ES-I3 (cell line): ENCODE results near the gene IGF2BP1.
A peak's percentile ranks its signal among the peaks of the same experiment; 100 is the strongest.

Experiments
- H3K36me3 ChIP-seq: 2 replicates; pipeline ENCODE4 v1.6.1; 2013; ENCODE audit warnings: mild to moderate bottlenecking, low read length, control low read depth, moderate library complexity; ENCODE audit not compliant: insufficient read depth
- H3K4me1 ChIP-seq: 2 replicates; pipeline ENCODE4 v1.6.1; 2013; ENCODE audit warnings: mild to moderate bottlenecking, control low read depth, low read length; ENCODE audit not compliant: insufficient read depth
- H3K9ac ChIP-seq: 2 replicates; pipeline ENCODE4 v1.6.1; 2013; ENCODE audit warnings: low read depth, mild to moderate bottlenecking, low read length, moderate library complexity
- H3K9me3 ChIP-seq: 2 replicates; pipeline ENCODE4 v1.6.1; 2013; ENCODE audit warnings: mild to moderate bottlenecking, low read length, moderate library complexity; ENCODE audit not compliant: control insufficient read depth, insufficient read depth

The IGF2BP1 gene

GRCh38 chr17:48990882-48991357, 6.3 kb upstream of the IGF2BP1 start:
- Histone ChIP-seq H3K36me3 (no peaks in the 10 kb centered on the region), H3K9ac (peak overlapping the region; percentile 28), H3K9me3 (no peaks in the 10 kb centered on the region), H3K4me1 (peaks cover 33% of the 10 kb centered on the region)

DNA sequence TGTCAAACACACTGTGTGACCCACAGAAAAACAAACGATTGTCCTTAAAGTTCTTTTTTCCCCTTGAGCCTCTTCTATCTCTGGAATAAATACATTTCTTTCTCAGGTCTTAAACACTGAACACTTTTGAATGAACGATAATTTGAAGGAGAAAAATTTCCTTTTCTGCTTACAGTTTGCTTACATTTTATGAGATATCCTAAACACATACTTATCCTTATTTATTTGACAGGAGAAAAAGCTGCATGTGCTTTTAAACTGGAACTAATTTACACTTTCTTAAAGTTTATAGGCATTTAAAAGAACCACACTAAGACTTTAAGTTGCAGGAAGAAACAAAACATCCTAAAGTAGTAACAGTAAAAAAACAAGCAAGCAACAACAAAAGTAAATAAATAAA, 4.7 kb upstream of the IGF2BP1 start:
- Histone ChIP-seq H3K9me3 (no peaks in the 10 kb centered on the region), H3K4me1 (peaks cover 33% of the 10 kb centered on the region), H3K9ac (no peak overlapping the region), H3K36me3 (no peaks in the 10 kb centered on the region)

- no peak overlapping the region for H3K9ac ChIP-seq
- peaks cover 33% of the 10 kb centered on the region for H3K4me1 ChIP-seq
- no peaks in the 10 kb centered on the region for H3K9me3 ChIP-seq
- no peaks in the 10 kb centered on the region for H3K36me3 ChIP-seq
These were observed 3.9 kb upstream of the IGF2BP1 start for GRCh38 chr17:48993305-48993704.

DNA sequence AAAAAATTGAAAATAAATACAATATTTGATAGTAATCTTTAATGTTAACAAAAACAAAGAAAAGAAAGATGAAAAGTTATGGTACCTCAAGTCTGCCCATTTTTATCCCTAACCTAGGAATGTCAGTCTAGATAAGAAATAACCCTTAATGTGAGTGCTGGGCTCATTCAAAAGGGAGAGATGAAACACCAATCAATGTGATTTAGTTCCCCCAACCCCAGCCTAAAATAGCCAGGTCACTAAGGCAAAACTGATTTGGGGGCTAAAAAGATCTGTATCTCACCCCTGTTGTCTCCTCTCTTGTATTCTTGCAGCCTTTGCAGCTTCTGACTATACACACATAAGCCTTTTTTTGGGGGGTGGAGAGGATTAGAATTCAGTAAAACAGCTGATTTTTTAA, 3.2 kb upstream of the IGF2BP1 start:
- Histone ChIP-seq H3K4me1 (peaks cover 33% of the 10 kb centered on the region), H3K9me3 (no peaks in the 10 kb centered on the region), H3K36me3 (no peaks in the 10 kb centered on the region), H3K9ac (peak overlapping the region; percentile 92; the same call in 1 of the 2 replicates)

- Histone ChIP-seq H3K4me1 (peaks cover 33% of the 10 kb centered on the region), H3K9ac (peak overlapping the region; percentile 92)
These were observed 2.5 kb upstream of the IGF2BP1 start for GRCh38 chr17:48994549-48995303.

DNA sequence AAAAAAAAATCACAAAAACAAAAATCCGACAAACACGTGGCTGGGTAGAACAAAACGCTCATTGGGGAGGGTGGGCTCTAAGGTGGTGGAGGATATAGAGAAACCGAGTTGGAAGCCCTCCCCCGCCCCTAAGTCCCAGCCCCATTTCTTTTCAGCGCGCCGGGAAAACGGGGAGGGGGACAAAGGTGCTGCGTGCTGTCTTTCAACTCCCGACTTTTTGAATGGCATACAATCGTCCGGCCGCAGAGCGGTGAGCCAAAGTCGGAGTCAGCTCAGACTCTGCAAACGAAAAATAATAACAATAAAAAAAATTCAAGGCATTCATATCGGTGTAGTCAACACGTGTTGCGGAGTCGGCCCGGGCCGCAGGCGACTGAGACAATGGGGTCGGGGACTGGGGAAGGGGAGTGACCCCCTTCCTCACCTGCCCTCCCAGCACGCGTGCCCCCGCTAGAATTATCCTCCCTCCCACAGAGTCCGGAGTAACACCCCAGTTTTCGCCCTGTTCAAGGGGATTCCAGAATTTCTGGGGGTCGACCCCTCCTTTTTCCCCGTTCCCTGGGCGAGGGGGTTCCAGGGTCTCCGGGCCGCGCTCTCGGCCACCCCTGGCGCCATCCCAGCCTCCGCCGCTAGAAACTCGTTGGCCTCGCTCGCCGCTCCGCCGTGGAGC, 1.7 kb upstream of the IGF2BP1 start:
- Histone ChIP-seq H3K36me3 (no peaks in the 10 kb centered on the region), H3K9me3 (no peaks in the 10 kb centered on the region), H3K9ac (peak overlapping the region; percentile 92), H3K4me1 (peaks cover 30% of the 10 kb centered on the region)

More at GRCh38 chr17:48994549-48995303, 2.5 kb upstream of the IGF2BP1 start:
- H3K36me3 ChIP-seq, result no peaks in the 10 kb centered on the region
- H3K9me3 ChIP-seq, result no peaks in the 10 kb centered on the region

DNA sequence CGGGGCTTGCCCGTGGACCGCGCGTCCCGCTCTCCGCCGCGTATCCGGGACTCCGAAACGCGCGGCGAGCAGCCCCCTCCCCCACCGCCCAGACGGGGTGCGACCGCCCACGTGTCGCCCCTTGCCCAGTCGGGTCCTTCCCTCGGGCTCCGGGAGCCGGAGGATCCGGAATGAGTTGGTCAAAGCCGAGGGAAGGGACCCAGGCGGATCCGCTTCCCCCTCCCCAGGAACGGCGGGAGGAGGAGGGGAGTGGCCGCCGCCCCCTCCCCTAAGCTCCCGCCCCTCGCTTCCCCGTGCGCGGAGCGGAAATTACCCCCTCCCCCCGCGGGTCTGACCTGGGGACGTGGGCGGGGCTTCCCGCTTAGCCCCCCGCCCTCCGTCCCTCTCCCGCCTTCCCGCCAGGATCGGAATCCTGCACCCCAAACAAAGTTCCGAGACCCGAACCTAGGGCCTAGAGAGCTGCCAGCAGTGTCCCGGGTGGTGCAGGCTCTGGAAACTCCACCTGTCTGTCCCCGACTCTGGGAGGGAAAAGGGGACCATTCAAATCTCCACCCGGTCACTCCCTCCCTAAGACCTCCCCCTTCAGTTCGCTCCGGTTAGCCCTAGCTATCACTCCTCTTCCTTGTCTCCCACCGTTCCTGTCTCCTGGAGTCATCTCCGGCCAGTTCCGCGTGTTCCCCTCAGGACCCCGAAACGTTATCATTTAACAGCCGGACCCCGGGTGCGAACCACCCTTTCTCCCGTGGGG, 1.0 kb upstream of the IGF2BP1 start:
- H3K4me1 ChIP-seq, result peaks cover 31% of the 10 kb centered on the region
- peak overlapping the region; percentile 92 for H3K9ac ChIP-seq
- H3K36me3 ChIP-seq, result no peaks in the 10 kb centered on the region
- H3K9me3 ChIP-seq, result no peaks in the 10 kb centered on the region

GRCh38 chr17:48996722-48997102, 473 bp upstream of the IGF2BP1 start:
- Histone ChIP-seq H3K4me1 (peaks cover 30% of the 10 kb centered on the region), H3K36me3 (no peaks in the 10 kb centered on the region), H3K9ac (peak overlapping the region; percentile 92), H3K9me3 (no peaks in the 10 kb centered on the region)

DNA sequence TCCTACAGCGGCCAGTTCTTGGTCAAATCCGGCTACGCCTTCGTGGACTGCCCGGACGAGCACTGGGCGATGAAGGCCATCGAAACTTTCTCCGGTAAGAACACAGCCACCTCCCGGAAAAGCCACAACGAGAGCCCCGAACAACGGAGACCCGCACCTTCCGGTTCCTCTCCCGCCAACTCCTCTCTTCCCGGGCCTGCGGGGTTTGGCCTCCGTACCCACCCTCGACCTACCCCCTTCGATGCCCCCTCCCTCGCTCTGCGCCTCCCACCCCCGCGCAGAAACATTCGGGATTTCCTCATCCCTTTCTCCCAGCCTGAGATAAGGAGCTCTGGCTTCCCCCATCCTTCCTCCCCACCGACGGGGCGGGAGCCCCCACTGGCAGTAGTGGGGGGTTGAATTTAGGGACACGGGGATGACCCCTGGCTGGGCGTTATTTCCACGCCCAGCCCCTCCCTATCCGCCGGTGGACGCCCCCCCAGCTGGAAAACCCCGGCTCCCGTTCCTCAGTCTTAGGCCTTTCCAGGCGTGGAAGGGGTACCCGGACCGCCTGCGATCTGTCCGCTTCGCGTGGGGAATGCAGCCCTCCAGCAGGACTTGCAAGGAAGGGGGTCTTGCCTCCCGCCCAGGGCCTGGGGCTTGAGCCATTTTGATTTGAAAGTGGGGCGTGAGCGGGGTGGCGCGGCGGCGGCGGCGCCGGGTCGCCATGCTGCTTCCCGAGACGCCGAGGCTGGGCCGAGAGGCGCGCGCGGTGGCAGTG, 822 bp downstream of the IGF2BP1 start:
- Histone ChIP-seq H3K36me3 (no peaks in the 10 kb centered on the region), H3K4me1 (peaks cover 22% of the 10 kb centered on the region), H3K9ac (peak overlapping the region; percentile 92), H3K9me3 (no peaks in the 10 kb centered on the region)

- Histone ChIP-seq H3K9me3 (no peaks in the 10 kb centered on the region), H3K4me1 (peaks cover 21% of the 10 kb centered on the region), H3K9ac (peak overlapping the region; percentile 92), H3K36me3 (no peaks in the 10 kb centered on the region)
These were observed 1.6 kb downstream of the IGF2BP1 start for GRCh38 chr17:48998587-48999440.

DNA sequence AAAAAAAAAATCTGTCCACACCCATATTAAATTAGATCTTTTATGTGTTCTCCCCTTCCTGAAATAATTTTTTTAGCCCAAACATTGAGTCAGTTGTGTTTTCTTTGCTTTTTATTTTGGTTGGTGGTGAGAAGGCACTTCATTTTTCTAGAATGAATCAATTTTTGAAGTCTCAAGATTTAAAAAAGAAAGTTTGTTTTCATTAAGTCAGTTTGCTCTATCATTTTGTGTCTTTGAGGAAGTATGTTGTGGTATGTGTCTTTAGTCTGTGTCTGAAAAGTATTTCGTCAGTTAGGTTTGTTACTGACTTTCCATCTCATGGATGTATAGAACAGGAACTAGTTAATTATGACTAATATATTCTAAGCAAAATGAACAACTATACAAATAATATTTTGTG, 3.8 kb downstream of the IGF2BP1 start:
- peaks cover 25% of the 10 kb centered on the region for H3K4me1 ChIP-seq

DNA sequence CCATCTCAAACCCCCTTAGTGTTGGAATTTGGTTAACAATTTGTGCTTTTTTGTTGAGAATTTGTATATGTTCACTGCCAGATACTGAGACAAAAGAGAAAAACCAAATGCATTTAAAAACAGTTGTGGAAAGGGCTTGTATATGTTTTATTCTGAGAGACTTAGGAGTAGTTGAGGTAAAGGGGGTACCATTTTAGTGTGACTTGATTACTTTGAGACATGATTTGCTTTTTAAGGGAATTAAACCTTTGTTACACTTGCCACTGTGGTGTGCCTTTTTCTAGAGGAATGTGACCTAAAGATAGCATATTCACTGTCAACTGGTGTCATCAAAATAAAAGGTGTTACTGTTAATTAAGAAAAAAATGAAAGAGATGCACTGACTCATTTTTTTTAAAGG, 4.5 kb downstream of the IGF2BP1 start:
- H3K36me3 ChIP-seq, result peaks cover 23% of the 10 kb centered on the region
- H3K9ac ChIP-seq, result peak overlapping the region; percentile 33
- peaks cover 31% of the 10 kb centered on the region for H3K4me1 ChIP-seq
- H3K9me3 ChIP-seq, result no peaks in the 10 kb centered on the region

More for the DNA sequence above, 3.8 kb downstream of the IGF2BP1 start:
- peak overlapping the region; percentile 92 for H3K9ac ChIP-seq
- no peaks in the 10 kb centered on the region for H3K9me3 ChIP-seq
- H3K36me3 ChIP-seq, result peaks cover 16% of the 10 kb centered on the region

DNA sequence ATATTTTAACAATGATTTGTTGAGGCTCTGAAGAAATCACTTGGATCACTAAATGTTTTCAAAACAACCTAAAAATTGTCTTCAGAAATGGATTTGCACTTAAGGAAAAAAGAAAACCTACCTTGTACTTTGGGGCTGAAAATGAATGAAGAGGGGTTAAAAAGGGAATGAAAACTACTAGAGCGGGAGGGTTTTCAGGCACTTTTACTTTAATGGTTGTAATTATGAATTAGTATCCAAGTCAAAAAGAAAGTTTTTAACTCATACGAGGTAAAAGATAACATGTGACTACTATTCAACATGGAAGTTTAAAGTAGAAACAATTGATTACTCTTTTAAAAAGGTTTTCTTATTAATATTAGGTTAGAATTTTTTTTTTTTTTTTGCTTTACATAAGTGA, 5.1 kb downstream of the IGF2BP1 start:
- Histone ChIP-seq H3K36me3 (peaks cover 27% of the 10 kb centered on the region), H3K9ac (no peak overlapping the region), H3K9me3 (no peaks in the 10 kb centered on the region), H3K4me1 (peaks cover 35% of the 10 kb centered on the region)
